Hepatocyte (in vitro differentiated cells): Measurements from ENCODE around the gene GOLGA8M. TPM values are rescaled to one million over a fixed set of nuclear protein-coding genes. Genes with fewer than 3 reads are reported as not detected.
"Not testable (repeated sequence)": the region's sequence is repeated elsewhere in the genome, so short reads cannot be mapped to it uniquely, and the experiment has no call there.

Experiments
- DNase-seq: peaks from one replicate; pipeline ENCODE4 v3.0.0-alpha.2; 2016; ENCODE audit warnings: low spot score
- H2AFZ ChIP-seq: fragments of 200-600 bp; sonication (generic); 2 replicates; pipeline ENCODE4 v1.6.0; 2016; ENCODE audit warnings: antibody characterized with exemption, mild to moderate bottlenecking
- H3K27ac ChIP-seq: fragments of 200-600 bp; sonication (generic); 2 replicates; pipeline ENCODE4 v1.5.1; 2016; ENCODE audit warnings: mild to moderate bottlenecking
- H3K27me3 ChIP-seq: fragments of 200-600 bp; sonication (generic); 2 replicates; pipeline ENCODE4 v1.6.1; 2016
- H3K36me3 ChIP-seq: fragments of 200-600 bp; sonication (generic); replicated peaks from 2 replicates; pipeline ENCODE4 v1.5.1; 2016; ENCODE audit warnings: low read depth; ENCODE audit not compliant: insufficient read depth
- H3K4me1 ChIP-seq: fragments of 200-600 bp; sonication (generic); 2 replicates; pipeline ENCODE4 v1.5.1; 2016; ENCODE audit warnings: mild to moderate bottlenecking, moderate library complexity; ENCODE audit not compliant: insufficient read depth
- H3K4me2 ChIP-seq: fragments of 200-600 bp; sonication (generic); 2 replicates; pipeline ENCODE4 v1.6.0; 2016
- H3K4me3 ChIP-seq: fragments of 200-600 bp; sonication (generic); 2 replicates; pipeline ENCODE4 v1.5.1; 2016; ENCODE audit warnings: mild to moderate bottlenecking
- H3K79me2 ChIP-seq: fragments of 200-600 bp; sonication (generic); 2 replicates; pipeline ENCODE4 v1.6.0; 2017; ENCODE audit warnings: mild to moderate bottlenecking
- H3K9me2 ChIP-seq: fragments of 200-600 bp; sonication (generic); replicated peaks from 2 replicates; pipeline ENCODE4 v1.6.0; 2017; ENCODE audit warnings: mild to moderate bottlenecking; ENCODE audit not compliant: insufficient read depth
- H3K9me3 ChIP-seq: fragments of 200-600 bp; sonication (generic); 2 replicates; pipeline ENCODE4 v1.5.1; 2016; ENCODE audit warnings: low read depth, mild to moderate bottlenecking
- H4K20me1 ChIP-seq: fragments of 200-600 bp; sonication (generic); 2 replicates; pipeline ENCODE4 v1.6.0; 2016; ENCODE audit warnings: mild to moderate bottlenecking; ENCODE audit not compliant: insufficient read depth, poor library complexity, severe bottlenecking
- CTCF ChIP-seq: fragments of 200-600 bp; sonication (generic); IDR thresholded peaks from 2 replicates; pipeline ENCODE4 v1.5.1; 2016; ENCODE audit warnings: antibody characterized with exemption, mild to moderate bottlenecking; ENCODE audit not compliant: poor library complexity
- WGBS: methylation state at CpG from one replicate; pipeline ENCODE4 v1.1.6; 2016; ENCODE audit warnings: low lambda C conversion rate; ENCODE audit errors: missing lambda C conversion rate; 5-methylcytosine and 5-hydroxymethylcytosine counted together
- polyA plus RNA-seq: library from polyadenylated mRNA; unstranded; fragments of >200 nt; fragmentation: Nextera tagmentation; extraction: Ambion mirVana; gene quantifications from 2 replicates; pipeline ENCODE4 v1.2.1, GENCODE V29; 2016
- total RNA-seq: library from RNA; depleted of rRNA; stranded (reverse); fragments of >200 nt; gene quantifications from 2 replicates; pipeline ENCODE4 v1.2.3, GENCODE V29; 2014

The GOLGA8M gene
- total RNA-seq (1.3 TPM in 1 of 2 replicates, not detected in the other), polyA plus RNA-seq (not detected in 2 replicates)

GRCh38 chr15:28712270-28712669 lies at the start of gene GOLGA8M:
Gene GOLGA8M, minus strand, starts transcription at chr15:28712421. Its CDS starts 98 bp downstream, at chr15:28712323.
- DNase-seq, H3K79me2 ChIP-seq, H3K9me3 ChIP-seq, H3K36me3 ChIP-seq, H3K4me2 ChIP-seq, H3K27me3 ChIP-seq, H3K4me1 ChIP-seq, H2AFZ ChIP-seq, H4K20me1 ChIP-seq, H3K4me3 ChIP-seq, H3K27ac ChIP-seq, H3K9me2 ChIP-seq: not testable (repeated sequence)
- WGBS = 100% methylated on average over 2 of the region's 10 CpGs

GRCh38 chr15:28742890-28743289 lies 30.7 kb upstream of the GOLGA8M start:
- not testable (repeated sequence) for H3K36me3 ChIP-seq, H3K9me3 ChIP-seq, H3K27me3 ChIP-seq, H4K20me1 ChIP-seq, H3K9me2 ChIP-seq, H3K4me1 ChIP-seq, H3K4me3 ChIP-seq, DNase-seq, H2AFZ ChIP-seq, H3K4me2 ChIP-seq, H3K27ac ChIP-seq, H3K79me2 ChIP-seq
- 87% methylated on average over 4 of the region's 6 CpGs for WGBS

DNA sequence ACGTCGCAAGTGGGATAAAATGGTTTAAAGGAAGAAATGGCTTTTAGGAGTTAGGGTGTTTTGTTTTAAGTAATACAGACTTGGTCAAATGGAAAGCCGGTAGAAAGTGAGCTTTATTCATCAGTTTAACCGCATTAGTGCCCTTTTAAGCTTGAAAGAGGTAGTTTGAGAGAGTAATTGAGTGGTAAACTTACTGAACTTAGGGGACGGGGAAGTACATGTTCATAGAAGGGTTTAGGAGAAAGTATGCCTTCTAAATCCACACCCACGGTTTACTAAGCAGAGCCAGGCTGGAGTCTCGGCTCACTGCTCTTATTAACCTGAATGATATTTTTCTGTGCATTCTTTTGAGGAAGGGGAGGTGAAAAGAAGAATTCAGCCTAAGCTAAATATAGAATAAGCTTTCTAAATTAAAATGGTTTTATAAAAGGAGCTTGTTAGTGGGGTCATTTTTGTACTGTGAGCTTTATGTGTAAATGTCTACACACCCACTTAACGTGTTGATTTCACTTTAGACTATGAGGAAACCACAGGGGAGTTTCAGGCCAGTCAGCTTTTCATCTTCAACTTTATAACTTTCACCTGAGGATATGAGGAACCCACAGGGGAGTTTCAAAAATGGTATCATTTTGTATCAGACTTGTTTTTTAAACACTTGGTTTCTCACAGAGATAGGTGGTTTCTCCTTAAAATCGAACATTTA lies 26.5 kb upstream of the GOLGA8M start:
- H4K20me1 ChIP-seq = not testable (repeated sequence)

DNA sequence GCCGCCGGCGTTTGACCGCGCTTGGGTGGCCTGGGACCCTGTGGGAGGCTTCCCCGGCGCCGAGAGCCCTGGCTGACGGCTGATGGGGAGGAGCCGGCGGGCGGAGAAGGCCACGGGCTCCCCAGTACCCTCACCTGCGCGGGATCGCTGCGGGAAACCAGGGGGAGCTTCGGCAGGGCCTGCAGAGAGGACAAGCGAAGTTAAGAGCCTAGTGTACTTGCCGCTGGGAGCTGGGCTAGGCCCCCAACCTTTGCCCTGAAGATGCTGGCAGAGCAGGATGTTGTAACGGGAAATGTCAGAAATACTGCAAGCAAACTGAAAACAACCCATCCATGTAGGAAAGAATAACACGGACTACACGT lies 26.0 kb upstream of the GOLGA8M start:
- H3K79me2 ChIP-seq, H3K9me3 ChIP-seq, H2AFZ ChIP-seq, DNase-seq, H3K4me3 ChIP-seq, H3K36me3 ChIP-seq, H3K9me2 ChIP-seq, H3K27me3 ChIP-seq, H3K4me1 ChIP-seq, H4K20me1 ChIP-seq: not testable (repeated sequence)
- WGBS = 0% methylated on average over 3 of the region's 23 CpGs
- peak overlapping the region; percentile 92 for H3K27ac ChIP-seq
- H3K4me2 ChIP-seq = peak overlapping the region; percentile 80

More for the DNA sequence above, 26.5 kb upstream of the GOLGA8M start:
- H3K9me2 ChIP-seq, H3K79me2 ChIP-seq, H3K9me3 ChIP-seq, H3K4me3 ChIP-seq, H3K4me1 ChIP-seq, H2AFZ ChIP-seq, DNase-seq, H3K27me3 ChIP-seq, H3K36me3 ChIP-seq: not testable (repeated sequence)
- WGBS = 20% methylated on average over 7 of the region's 9 CpGs
- H3K4me2 ChIP-seq = peak overlapping the region; percentile 71
- H3K27ac ChIP-seq = peak overlapping the region; percentile 92

GRCh38 chr15:28737521-28738199 lies 25.4 kb upstream of the GOLGA8M start:
- peak; percentile 30 for DNase-seq

DNA sequence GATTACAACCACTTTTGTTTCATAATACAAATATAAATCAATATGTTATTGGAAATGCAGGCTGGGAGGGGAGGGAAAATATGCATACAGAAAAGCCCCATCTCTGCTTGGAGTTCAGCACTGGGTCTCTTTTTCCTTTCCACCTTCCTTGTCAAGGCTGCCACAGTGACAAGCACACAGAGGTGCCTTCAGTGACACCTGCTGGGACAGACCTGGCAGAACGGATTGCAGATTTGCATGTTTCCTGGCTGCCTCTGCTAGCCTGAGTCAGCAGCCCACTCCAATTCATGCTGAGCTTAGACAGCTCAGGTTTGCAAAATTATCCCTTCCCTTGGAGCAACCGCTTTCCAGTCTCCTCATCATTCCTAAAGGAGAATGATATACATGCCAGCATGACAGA lies 15.8 kb upstream of the GOLGA8M start:
- not testable (repeated sequence) for H2AFZ ChIP-seq, H3K79me2 ChIP-seq, H3K36me3 ChIP-seq, H4K20me1 ChIP-seq, H3K4me2 ChIP-seq, H3K4me3 ChIP-seq, H3K9me3 ChIP-seq, H3K9me2 ChIP-seq, H3K27me3 ChIP-seq, H3K27ac ChIP-seq, H3K4me1 ChIP-seq
- 18% methylated on average over 2 of the region's 2 CpGs for WGBS
- DNase-seq = peak; percentile 14
- TF ChIP-seq CTCF = peak; percentile 18

More at GRCh38 chr15:28737521-28738199, 25.4 kb upstream of the GOLGA8M start:
- peak overlapping the region; percentile 66 for H2AFZ ChIP-seq
- not testable (repeated sequence) for H3K36me3 ChIP-seq, H3K9me2 ChIP-seq, H3K27me3 ChIP-seq, H3K4me1 ChIP-seq, H3K79me2 ChIP-seq, H3K9me3 ChIP-seq, H4K20me1 ChIP-seq
- H3K27ac ChIP-seq = peak overlapping the region; percentile 89
- H3K4me3 ChIP-seq = peak overlapping the region; percentile 45
- H3K4me2 ChIP-seq = peak overlapping the region; percentile 80
- 1% methylated on average over 64 of the region's 101 CpGs for WGBS

DNA sequence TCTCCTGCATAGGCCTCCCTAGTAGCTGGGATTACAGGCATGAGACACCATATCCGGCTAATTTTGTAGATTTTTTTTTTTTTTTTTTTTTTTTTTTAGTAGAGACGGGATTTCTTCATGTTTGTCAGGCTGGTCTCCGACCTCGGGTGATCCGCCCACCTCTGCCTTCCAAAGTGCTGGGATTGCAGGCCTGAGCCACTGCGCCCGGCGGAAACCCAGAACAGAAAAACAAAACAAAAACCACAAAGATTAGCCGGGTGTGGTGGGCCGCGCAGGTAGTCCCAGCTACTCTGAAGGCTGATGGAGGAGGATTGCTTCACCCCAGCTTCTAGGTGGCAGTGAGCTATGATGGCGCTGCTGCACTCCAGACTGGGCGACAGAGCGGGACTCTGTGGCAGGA lies 14.8 kb upstream of the GOLGA8M start:
- H3K27me3 ChIP-seq, H4K20me1 ChIP-seq, DNase-seq, H3K9me2 ChIP-seq, H2AFZ ChIP-seq, H3K79me2 ChIP-seq, H3K4me2 ChIP-seq, H3K4me3 ChIP-seq, H3K4me1 ChIP-seq, H3K36me3 ChIP-seq, H3K9me3 ChIP-seq, H3K27ac ChIP-seq: not testable (repeated sequence)
- 96% methylated on average over 13 of the region's 14 CpGs for WGBS
